Ovary (tissue), 3 donors: ENCODE results near the gene OOEP.

Experiments used
- CTCF ChIP-seq, 3 donors: fragments of 450-650 bp in 2 of 3; fragments of 200-600 bp in 1 of 3; IDR thresholded peaks; one replicate each; pipeline versions ENCODE4 v1.5.1 to v1.8.0; 2016 to 2022; ENCODE audit warnings: antibody characterized with exemption in 3 of 3, mild to moderate bottlenecking in 1 of 3
- POLR2A ChIP-seq: fragments of 450-650 bp; IDR thresholded peaks from one replicate; pipeline ENCODE4 v1.6.1; 2017; ENCODE audit warnings: antibody characterized with exemption, mild to moderate bottlenecking, moderate library complexity
- donor health status: DM: no; HTN: no; CAD: no.

GRCh38 chr6:73391675-73392074 is 22.0 kb upstream of the OOEP start:
- TF ChIP-seq CTCF (IDR thresholded peaks at IDR 0.05): no peak
- TF ChIP-seq POLR2A: no peak
